D721Med (cell line): Measurements from ENCODE around the gene FNDC11.

Experiments used
- DNase-seq: peaks from one replicate; pipeline ENCODE4 v3.0.0; 2011; ENCODE audit warnings: low spot score; ENCODE audit not compliant: insufficient read length
- FAIRE-seq: peaks from 2 replicates; lab custom pipeline; 2011; peaks lifted over from hg19 to GRCh38; lab: Jason Lieb, UNC
- CTCF ChIP-seq: IDR thresholded peaks from 2 replicates; pipeline ENCODE4 v1.5.1; 2012; ENCODE audit warnings: mild to moderate bottlenecking, control low read depth; ENCODE audit not compliant: insufficient read depth; ENCODE audit errors: missing control alignments

FNDC11 gene

GRCh38 chr20:63566395-63567135 lies 12.6 kb downstream of the FNDC11 start:
- FAIRE-seq (no peak), DNase-seq (no peak)
- TF ChIP-seq CTCF = no peak

GRCh38 chr20:63567136-63567385 lies 13.1 kb downstream of the FNDC11 start:
- DNase-seq (no peak), FAIRE-seq (no peak)
- no peak for TF ChIP-seq CTCF

- FAIRE-seq = no peak
- TF ChIP-seq CTCF = no peak
Observed at GRCh38 chr20:63567386-63568169, 13.6 kb downstream of the FNDC11 start.

GRCh38 chr20:63568170-63568981 lies 14.4 kb downstream of the FNDC11 start:
- no peak for FAIRE-seq

More at GRCh38 chr20:63567386-63568169, 13.6 kb downstream of the FNDC11 start:
- no peak for DNase-seq

GRCh38 chr20:63568986-63569949 lies 15.3 kb downstream of the FNDC11 start:
- TF ChIP-seq CTCF = no peak
- DNase-seq (no peak), FAIRE-seq (no peak)

More at GRCh38 chr20:63568170-63568981, 14.4 kb downstream of the FNDC11 start:
- TF ChIP-seq CTCF = no peak
- no peak for DNase-seq
